Left cardiac atrium (tissue), 4 donors: Measurements from ENCODE around the gene GPR3. TPM values are rescaled to one million over a fixed set of nuclear protein-coding genes. Genes with fewer than 3 reads are reported as not detected.
A peak's percentile ranks its signal among the peaks of the same experiment; 100 is the strongest.
"Not testable (repeated sequence)": the region's sequence is repeated elsewhere in the genome, so short reads cannot be mapped to it uniquely, and the experiment has no call there.

Experiments
- ATAC-seq, 2 donors: fragments of 200-7000 bp; cut with Tn5 transposase; one replicate each; pipeline ENCODE4 v1.9.1; 2020; ENCODE audit warnings: mild to moderate bottlenecking in 2 of 2, moderate library complexity in 2 of 2
- DNase-seq: peaks from one replicate; pipeline ENCODE4 v3.0.0-alpha.2; 2020
- intact Hi-C, 2 donors: fragments of 100-400 bp; cut with DNase I; formaldehyde crosslinking; loops; one replicate each; pipeline versions ENCODE4 v1.14.1 to v1.15.1; 2022 to 2023
- total RNA-seq, 2 donors: library from RNA; stranded (reverse); fragmentation: NEBNext Ultra II Directional; extraction: Animal tissue kit (Norgen Biotek cat#: 25700); gene quantifications; one replicate each; pipeline ENCODE4 v1.2.1, GENCODE V29; 2021
- donor health status: DM: no; HTN: yes; CAD: no.
- donor health status: DM: no; HTN: yes; CAD: no; lungs with severe emphysema.
- donor health status: DM: yes; HTN: yes; CAD: no.
- donor health status: Dilated cardiomyopathy.

GPR3 gene
- total RNA-seq, 2 donors from 2014 or later: 1.7 to 12.4 TPM

DNA sequence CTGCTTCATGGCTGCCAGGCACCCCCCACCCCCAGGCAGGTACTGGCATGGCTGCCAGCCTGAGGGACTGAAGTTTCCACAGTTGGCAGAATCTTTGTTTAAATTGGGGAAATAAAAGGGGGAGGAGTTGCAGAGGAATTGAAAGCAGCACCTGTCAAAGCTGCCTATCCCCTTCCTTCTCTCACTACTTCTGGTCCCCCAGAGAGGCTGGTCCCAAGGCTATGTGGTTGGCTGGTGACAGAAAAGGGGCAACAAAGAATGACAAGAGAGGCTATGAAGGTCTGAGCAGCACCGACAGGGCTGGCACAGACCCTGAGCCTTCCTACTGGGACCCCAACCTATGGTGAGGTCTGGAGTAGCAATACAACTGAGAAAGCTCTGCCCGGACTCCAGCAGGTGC, 14.4 kb downstream of the GPR3 start:
- ATAC-seq, DNase-seq, intact Hi-C loops: not testable (repeated sequence)

DNA sequence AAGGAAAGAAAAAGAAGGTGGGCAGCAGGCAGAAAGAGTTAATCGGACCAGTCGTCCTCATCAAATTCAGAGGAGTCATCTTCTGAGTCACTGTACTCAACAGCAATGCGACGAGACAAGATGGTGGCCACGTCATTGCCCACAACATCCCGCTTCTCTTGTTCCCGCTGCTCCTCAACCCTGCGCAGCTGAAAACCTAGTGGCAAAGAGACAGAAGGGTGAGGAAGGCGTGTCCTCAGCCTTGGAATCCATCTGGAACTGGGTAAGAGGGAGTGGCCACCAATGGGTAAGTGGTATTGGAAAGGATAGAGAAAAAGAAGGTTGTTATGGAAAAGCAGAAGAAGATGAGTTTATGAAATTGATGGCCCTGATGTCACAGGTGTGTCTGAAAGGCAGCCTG, 15.7 kb downstream of the GPR3 start:
- intact Hi-C loops: no loop called here
- DNase-seq: no peak

DNA sequence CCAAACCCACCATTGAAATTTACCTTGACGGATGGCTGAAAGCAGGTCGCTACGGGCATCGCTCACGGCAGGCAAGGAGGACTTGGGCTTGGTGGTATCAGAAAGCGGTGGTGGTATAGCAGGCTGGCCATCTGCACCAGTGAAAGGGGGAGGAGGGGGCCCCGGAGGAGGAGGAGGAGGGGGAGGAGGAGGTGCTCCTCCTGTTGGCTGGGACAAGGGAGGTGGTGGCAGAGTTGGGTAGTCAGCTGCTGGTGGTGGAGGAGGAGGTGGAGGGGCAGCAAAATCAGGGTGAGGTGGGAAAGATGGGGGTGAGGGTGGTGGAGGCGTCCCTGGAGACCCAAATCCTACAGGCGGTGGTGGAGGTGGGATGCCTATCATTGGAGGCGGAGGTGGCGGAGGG, 17.2 kb downstream of the GPR3 start:
- DNase-seq: no peak
- intact Hi-C loops: no loop called here
- no peak for ATAC-seq

More for the DNA sequence above, 15.7 kb downstream of the GPR3 start:
- no peak for ATAC-seq

DNA sequence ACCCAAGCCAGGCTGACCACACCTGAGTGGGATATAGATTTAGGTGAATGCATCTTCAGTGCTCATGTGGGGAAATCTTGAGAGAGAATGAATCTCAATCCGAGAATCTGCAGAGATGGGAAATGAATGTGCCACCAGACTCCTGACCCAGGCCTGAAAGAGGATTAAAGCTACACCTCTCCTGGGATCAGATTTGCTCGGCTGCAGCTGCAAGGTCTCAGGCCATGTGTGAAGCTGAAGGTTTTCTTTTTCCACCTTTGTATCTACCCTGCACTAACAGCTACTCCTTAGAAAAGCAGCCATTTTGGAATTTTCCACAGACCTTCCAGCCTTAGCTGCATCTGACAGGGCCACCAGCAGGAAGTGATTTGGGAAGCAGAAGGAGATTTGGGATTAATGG, 18.3 kb downstream of the GPR3 start:
- intact Hi-C loops: no loop called here
- DNase-seq (no peak), ATAC-seq (no peak)

DNA sequence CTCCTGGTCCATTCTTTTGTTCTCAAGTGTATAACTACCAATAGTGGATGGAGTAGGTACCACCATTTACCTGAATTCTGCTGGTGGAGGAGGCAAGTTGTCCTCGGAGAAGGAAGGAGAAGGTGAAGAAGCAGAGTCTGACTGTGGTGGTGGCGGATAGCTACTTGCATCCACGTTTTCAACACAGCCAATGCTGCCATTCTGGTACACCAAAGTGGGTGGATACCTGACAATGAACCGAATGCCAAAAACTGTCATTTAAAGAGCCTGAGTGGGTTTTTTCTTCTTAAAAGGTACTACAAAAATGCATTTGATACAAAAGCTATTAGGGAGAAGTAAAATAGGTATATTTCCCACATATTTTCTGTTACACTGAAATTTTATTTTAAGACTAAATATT, 20.1 kb downstream of the GPR3 start:
- intact Hi-C loops: no loop called here
- DNase-seq (no peak), ATAC-seq (no peak)

DNA sequence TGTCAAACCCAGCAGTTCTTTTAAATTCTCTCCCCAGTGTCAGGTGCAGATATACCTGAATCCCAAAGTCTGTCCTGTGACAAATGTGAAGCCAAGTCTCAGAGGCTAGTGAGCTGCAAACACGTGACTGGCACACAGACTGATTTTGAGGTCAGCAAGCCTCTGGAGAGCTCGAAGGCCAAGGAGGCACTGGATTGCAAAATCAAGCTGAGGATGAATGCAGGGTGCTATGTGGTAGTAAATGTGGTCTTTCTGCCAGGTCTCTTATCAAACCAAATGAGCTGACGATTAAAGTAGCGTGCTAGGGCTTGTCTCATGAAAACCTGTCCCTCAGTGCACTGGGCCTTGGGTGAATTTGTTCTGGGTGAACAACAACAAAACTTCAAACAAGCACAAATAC, 20.6 kb downstream of the GPR3 start:
- peak; percentile 67 to 76 for ATAC-seq
- no peak for DNase-seq
- intact Hi-C loops: no loop called here

DNA sequence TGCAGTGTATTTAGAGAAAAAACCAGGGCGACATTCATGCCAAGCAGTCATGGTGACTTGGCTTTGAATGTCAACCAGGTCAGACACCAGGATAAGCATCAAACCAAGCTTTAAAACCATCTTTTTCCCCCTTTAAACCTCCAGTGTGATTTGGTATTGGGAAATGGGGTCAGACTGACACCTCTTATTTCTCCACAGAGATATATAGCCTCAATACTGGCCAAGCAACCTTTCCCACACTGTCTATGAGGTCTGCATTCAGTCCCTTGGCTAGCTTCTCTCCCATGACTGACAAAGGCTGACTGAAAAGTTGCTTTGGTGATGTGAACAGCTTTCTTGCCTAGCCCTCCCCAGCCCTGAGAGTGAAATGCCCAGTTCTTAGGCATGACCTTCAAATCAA, 21.7 kb downstream of the GPR3 start:
- intact Hi-C loops: no loop called here
- ATAC-seq: no peak
- DNase-seq: no peak

DNA sequence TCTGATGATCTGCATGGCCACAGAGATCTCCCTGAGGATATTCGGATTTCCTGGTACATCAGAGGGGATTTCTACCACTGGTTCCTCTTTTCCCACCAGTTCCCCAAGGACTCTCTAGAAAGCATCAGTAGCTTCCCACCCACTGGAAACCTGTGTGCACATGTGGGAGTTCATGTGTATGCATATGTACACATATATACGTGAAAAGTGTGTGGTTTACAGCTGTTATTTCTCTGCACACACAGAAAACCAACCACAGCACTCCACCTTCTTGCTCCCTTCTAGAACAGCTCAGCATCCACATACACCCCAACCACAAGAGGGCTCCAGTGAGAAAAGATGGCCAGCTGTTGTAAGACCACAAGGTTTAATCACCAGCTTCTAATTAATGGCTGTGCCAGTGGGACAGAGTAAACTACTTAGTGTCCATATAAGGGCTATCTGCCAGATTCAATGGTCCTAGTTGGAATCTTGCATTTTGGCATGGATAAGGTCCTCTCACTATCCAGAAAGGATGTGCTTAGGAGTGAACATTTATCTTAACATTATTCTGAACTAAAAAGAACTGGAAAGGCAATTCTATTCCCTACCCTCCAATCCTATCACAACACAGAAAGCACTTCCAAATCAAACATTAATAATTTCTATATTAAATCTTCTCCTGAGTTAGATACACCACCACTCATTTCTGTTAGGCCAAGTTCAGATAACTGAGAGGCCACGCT, 24.1 kb downstream of the GPR3 start:
- DNase-seq (no peak), ATAC-seq (peak in 1 of 2 donors; percentile 45)
- intact Hi-C loops: loop anchor here in 1 of 2 donors (5.0 kb wide), 1 partner anchor 186 kb away; the partner anchor contains the start of gene AHDC1

DNA sequence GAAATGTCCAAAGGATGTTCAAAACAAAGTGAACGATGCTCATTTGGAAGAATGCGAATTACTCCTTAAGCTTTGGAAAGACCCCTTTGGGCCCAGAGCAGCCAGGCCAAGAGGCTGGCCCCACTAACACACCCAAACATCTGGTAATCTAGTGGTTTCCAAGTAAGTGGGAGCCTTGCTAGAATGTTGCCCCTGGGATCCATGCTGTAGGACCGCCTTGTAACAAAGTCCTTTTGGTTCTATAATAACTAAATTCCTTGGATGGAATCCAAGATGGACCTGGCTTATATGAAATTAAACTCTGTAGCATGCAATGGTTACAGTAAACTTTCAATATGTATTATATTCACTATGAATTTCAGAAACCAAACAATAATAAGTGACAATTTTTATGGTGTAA, 25.3 kb downstream of the GPR3 start:
- intact Hi-C loops: loop anchor here in 1 of 2 donors (5.0 kb wide), 1 partner anchor 185 kb away; the partner anchor contains the start of gene AHDC1
- no peak for ATAC-seq
- DNase-seq: no peak

DNA sequence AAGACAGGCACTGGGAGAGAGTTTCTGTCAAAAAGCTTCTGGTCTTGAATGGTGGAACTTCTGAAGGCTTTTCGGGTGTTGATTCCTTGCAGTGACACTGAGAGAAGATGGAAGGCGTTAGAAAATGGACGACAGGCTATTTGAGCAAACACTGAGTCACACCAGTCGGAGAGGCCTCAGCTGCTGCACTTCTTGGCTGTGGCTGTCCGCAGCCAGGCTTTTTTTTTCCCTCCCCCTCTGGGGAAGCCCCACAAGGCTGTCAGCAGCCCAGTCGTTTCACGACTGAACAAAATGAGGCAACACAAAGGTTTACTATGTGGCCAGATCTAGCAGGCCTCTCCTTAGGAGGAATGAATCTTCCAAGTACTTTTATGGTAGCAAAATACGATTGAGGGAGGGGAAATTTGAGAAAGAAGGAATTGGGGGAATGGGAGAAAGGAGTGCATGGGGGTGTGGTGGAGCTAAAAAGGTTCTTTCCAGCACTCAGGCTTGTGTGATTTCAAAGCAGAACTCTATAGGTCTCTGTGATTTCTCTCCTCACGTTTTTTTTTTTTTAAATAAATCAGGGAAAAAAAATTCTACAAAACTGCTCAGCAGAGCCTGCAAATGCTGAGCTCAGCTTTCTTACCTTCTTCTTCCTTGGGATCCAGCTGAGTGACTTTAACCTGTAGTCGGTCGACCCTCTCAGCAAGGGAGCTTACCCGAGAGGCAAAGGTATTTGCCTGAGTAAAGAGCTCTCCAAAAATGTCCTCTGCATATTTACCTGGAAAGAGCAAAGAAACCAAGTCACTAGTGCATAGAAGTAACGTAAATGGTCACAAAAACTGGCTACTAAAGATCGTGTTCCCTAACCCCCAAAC, 26.1 kb downstream of the GPR3 start:
- DNase-seq: peak; percentile 73

DNA sequence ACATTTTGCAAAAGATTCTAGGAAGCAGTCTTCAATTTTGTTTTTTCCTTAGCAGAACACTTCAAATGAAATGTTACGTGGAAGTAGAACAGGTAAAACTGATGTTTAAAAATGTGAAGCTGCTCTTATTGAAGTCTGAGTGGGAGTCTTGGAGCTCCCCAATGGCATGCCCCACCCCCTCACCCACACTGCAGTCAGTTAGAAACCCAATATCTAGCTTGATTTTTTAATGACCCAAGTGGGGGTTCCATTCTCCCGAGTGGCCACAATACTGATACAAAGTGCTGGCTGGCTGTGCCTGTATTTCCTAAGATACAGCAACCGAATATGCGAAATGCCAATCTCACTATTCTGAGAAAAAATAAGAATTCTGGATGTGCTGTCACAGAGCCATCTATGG, 31.3 kb downstream of the GPR3 start:
- no peak for ATAC-seq
- no peak for DNase-seq
- intact Hi-C loops: no loop called here

More for the DNA sequence above, 26.1 kb downstream of the GPR3 start:
- peak; percentile 96 to 97 for ATAC-seq
- intact Hi-C loops: loop anchor here in 1 of 2 donors (5.0 kb wide), 1 partner anchor 184 kb away; the partner anchor contains the start of gene AHDC1

DNA sequence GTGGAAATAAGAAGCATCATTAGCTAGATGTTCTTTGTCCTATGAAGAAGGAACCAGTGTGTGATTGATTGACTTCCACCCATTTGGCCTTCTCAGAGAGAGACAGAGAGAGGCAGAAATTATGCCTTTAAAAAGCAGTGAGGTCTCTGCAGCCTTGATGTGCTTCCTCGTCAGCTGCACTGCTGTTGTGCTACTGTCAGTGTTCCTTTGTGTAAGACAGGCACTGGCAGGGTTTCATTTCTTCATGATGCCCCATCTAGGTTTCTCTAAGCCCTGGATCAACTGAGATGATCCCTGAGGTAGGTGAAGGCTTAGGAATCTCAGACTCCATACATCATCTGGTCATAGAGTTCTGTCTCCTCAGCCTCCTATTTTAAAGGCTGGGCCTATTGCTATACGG, 34.9 kb downstream of the GPR3 start:
- peak in 1 of 2 donors; percentile 13 for ATAC-seq
- intact Hi-C loops: no loop called here
- no peak for DNase-seq

DNA sequence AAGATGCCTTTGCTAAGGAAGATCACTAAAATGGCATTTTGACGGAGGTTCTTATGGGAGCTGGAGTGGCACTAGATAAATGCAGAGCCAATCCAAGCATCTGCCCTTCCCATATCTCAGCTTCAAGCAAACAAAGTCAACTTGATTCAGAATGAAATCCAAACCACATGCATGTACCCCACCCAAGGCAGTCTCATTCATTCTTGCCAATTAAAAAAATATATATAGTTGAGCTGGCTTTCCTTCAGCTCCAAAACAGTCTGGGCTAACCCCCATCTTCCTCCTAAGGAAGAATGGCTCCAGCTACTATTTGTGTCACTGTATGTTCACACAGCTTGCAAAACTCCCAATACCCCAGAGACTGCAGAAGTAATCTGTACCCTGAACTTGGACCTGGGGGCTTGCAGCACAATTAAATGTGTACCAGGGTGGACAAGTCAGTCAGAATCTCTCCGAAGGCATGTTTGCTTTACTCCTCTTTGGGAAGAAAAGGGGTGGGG, 35.4 kb downstream of the GPR3 start:
- DNase-seq (no peak), ATAC-seq (no peak)
- intact Hi-C loops: no loop called here

DNA sequence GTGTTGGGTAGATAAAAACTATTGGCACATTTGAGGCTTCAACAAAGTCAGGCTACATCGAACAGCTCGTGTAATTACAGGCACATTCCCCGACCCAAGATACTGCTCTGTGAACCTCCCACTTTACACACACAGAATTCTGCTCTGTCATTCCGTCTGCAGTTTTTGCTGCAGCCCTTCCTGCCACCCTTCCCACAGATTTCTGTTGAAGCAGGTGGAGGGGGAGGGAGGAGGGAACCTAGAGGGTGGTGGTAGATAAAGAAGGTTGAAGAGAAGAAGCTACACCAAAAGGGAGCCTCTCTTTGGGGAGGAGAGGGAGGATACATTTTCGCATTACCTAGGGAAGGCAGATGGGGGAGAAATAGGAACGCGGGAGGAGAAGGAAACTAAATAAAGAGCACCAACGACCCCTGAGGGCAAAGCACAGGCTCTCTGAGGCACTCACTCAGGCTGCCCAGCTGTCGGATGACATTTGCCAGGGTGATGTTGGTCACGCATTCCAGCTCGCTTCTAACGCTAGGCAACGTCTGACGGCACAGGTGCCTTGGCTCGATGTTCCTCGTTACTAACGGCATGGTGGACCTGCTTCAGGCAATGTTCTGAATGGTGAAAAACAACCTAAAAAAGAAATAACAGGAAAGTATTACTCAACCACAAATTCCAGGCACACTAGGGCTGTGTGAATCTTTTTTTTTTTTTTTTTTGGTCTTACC, 36.0 kb downstream of the GPR3 start:
- intact Hi-C loops: no loop called here
- DNase-seq: peak; percentile 48

DNA sequence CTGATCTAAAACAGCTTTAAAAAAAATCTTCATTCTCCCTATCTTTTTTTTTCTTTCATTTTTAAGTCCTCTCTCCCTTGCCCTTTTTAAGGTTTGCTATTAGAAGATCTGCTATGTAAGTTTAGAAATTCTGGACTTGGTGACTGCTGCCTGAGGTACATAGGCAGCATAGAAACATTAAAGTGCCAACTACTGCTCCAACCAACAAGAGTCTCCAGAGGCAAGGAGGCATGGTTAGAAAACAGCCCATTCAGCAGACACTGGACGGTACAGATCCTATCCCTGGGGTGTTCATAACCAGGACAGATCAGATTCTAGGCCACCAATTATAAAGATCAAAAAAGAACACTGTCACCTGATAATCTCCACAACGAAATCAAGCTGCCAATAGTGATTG, 36.6 kb downstream of the GPR3 start:
- no peak for DNase-seq
- intact Hi-C loops: no loop called here
- ATAC-seq: peak in 1 of 2 donors; percentile 8

More for the DNA sequence above, 36.0 kb downstream of the GPR3 start:
- ATAC-seq: peak; percentile 73 to 74

DNA sequence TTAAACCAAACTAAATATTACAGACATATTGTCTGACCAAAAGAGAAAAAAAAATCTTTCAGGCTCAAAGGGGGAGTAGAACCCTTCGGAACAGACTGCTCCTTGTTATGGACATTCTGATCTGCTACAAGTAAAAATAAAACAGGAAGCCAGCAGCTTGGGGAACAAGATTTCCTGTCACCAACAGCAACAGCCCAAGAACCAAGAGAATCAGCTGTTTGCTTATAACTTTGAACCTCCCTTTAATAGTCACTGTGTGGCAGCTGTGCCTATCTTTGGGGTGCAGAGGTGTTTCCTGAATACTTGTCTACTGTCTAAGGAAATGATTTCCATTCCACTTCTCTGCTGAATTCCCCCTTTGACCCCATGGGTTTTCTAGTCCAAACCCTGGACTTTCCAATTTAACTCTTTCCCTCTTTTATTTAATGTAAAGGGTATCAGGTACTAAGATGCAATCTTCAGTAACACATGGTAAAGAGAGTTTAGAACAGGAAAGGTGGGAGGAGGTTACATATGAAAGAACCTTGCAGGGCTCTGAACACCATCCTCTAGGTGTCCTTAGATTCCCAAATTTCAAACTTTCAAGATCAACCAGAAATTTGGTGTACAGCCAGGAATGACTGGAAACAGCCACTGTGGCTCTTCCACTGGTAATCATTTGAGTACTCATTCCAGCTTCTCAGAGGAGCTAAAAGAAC, 38.6 kb downstream of the GPR3 start:
- no peak for DNase-seq
- intact Hi-C loops: loop anchor here (5.0 to 10.0 kb wide), 2 partner anchors 54 to 56 kb away; no protein-coding TSS in a partner anchor
- peak; percentile 11 to 34 for ATAC-seq

DNA sequence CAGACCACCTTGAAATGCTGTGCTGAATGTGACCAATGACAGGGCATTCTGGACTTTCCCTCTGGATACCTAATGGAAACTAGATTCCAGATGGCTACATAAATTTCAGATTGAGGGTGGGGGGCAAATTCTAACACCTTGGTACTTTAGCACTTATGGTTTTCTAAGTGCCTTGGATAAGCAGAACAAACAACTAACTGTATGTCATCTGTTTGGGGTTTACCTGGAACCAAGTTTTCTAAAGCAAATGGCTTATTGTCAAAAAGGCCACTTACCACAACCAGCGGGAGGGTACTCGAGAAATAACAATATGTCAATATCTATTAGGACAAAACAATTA, 39.1 kb downstream of the GPR3 start:
- no peak for DNase-seq
- no peak for ATAC-seq
- intact Hi-C loops: loop anchor here (5.0 to 10.0 kb wide), 2 partner anchors 53 to 56 kb away; no protein-coding TSS in a partner anchor

DNA sequence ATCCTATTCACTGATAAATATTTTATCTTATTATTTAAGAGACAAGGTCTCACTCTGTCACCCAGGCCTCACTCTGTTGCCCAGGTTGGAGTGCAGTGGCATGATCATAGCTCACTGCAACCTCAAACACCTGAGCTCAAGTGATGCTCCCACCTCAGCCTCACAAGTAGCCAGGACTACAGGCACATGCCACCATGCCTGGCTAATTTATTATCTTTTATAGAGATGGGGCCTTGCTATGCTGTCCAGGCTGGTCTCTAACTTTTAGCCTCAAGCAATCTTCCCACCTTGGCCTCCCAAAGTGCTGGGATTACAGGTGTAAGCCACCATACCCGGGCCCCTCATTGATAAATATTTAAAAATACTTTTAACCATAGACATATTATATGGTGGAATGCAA, 40.3 kb downstream of the GPR3 start:
- ATAC-seq, DNase-seq: not testable (repeated sequence)
- intact Hi-C loops: loop anchor here (5.0 to 10.0 kb wide), 2 partner anchors 52 to 55 kb away; no protein-coding TSS in a partner anchor

DNA sequence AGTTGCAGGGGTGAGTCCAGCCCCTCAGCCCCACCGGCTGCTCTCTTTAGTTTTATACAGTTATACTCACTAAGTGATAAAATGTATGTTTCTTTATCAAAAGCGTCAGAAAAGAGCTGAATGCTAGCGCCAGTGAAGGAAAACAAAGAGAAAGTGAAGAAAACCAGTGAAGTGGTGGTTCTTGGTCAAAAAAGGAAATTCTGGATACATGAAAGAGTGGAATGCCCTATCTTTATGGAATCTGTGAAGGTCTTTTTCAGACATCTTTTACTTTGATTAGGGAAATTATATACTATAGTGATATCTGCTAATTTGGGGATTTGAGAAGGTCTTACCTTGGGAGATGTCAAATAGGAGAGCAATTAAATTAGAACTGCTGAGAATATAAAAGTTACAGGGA, 41.3 kb downstream of the GPR3 start:
- no peak for ATAC-seq

More for the DNA sequence above, 41.3 kb downstream of the GPR3 start:
- no peak for DNase-seq
- intact Hi-C loops: loop anchor here (5.0 to 10.0 kb wide), 2 partner anchors 51 to 54 kb away; no protein-coding TSS in a partner anchor
